Naive thymus-derived CD4-positive, alpha-beta T cell (primary cell): ENCODE data around the gene KDM4F. TPM values are rescaled to one million over a fixed set of nuclear protein-coding genes. Genes with fewer than 3 reads are reported as not detected.

Source experiments
- ATAC-seq: fragments of 150-1000 bp; cut with Tn5 transposase; 2 replicates; pipeline ENCODE4 v1.10.0; 2021; ENCODE audit warnings: mild to moderate bottlenecking, moderate library complexity
- CTCF ChIA-PET: fragments of 350-600 bp; sonication (Branson Sonifier 250); formaldehyde crosslinking; loops from one replicate; lab custom pipeline; 2021; ENCODE audit warnings: antibody characterized with exemption; lab: Charles Lee
- POLR2A ChIA-PET: fragments of 350-600 bp; sonication (Branson Sonifier 250); formaldehyde crosslinking; loops from one replicate; lab custom pipeline; 2021; ENCODE audit warnings: antibody characterized with exemption, inconsistent platforms; lab: Charles Lee
- DNase-seq, 9 donors: peaks; one replicate each; pipeline versions ENCODE4 v3.0.0 to v3.0.0-alpha.2; 2020 to 2022; ENCODE audit warnings: mixed read lengths in 1 of 9
- H3K27ac ChIP-seq: one replicate; pipeline ENCODE4 v1.7.0; 2013; ENCODE audit warnings: mild to moderate bottlenecking, low read depth, low read length, moderate library complexity
- H3K27me3 ChIP-seq, 2 donors: one replicate each; pipeline ENCODE4 v1.7.0; 2013; ENCODE audit warnings: low read length in 2 of 2, mild to moderate bottlenecking in 2 of 2, moderate library complexity in 2 of 2; ENCODE audit not compliant: control insufficient read depth in 2 of 2, insufficient read depth in 2 of 2
- H3K36me3 ChIP-seq, 3 experiments: 1 replicate in 2 of 3; 2 replicates in 1 of 3; pipeline ENCODE4 v1.7.0; 2013; ENCODE audit warnings: low read length in 3 of 3, mild to moderate bottlenecking in 3 of 3, moderate library complexity in 1 of 3; ENCODE audit not compliant: insufficient read depth in 3 of 3, control insufficient read depth in 2 of 3
- H3K4me1 ChIP-seq, 2 donors: one replicate each; pipeline ENCODE4 v1.7.0; 2013; ENCODE audit warnings: low read length in 2 of 2, mild to moderate bottlenecking in 2 of 2, moderate library complexity in 1 of 2; ENCODE audit not compliant: control insufficient read depth in 2 of 2, insufficient read depth in 2 of 2
- H3K4me3 ChIP-seq: 2 replicates; pipeline ENCODE4 v1.7.0; 2013; ENCODE audit warnings: mild to moderate bottlenecking, low read length
- H3K9me3 ChIP-seq, 3 experiments: 1 replicate in 2 of 3; 2 replicates in 1 of 3; pipeline ENCODE4 v1.7.0; 2013; ENCODE audit warnings: low read length in 3 of 3; ENCODE audit not compliant: control insufficient read depth in 2 of 3
- H3K27ac Mint-ChIP-seq, 9 donors: one replicate each; pipeline ENCODE4 v1.8.0; 2020 to 2022; ENCODE audit warnings: mixed read lengths in 9 of 9, mild to moderate bottlenecking in 8 of 9, moderate library complexity in 5 of 9, inconsistent platforms in 2 of 9
- H3K27me3 Mint-ChIP-seq, 5 donors: one replicate each; pipeline ENCODE4 v1.8.0; 2021 to 2022; ENCODE audit warnings: mixed read lengths in 5 of 5, mild to moderate bottlenecking in 1 of 5
- H3K36me3 Mint-ChIP-seq, 5 donors: one replicate each; pipeline ENCODE4 v1.8.0; 2020 to 2022; ENCODE audit warnings: mixed read lengths in 5 of 5, mild to moderate bottlenecking in 3 of 5, inconsistent platforms in 1 of 5
- H3K4me1 Mint-ChIP-seq, 7 donors: one replicate each; pipeline ENCODE4 v1.8.0; 2020 to 2022; ENCODE audit warnings: mixed read lengths in 7 of 7, mild to moderate bottlenecking in 3 of 7, inconsistent platforms in 1 of 7
- H3K4me3 Mint-ChIP-seq, 10 donors: one replicate each; pipeline ENCODE4 v1.8.0; 2020 to 2022; ENCODE audit warnings: mild to moderate bottlenecking in 10 of 10, mixed read lengths in 10 of 10, moderate library complexity in 6 of 10, inconsistent platforms in 2 of 10
- H3K9me3 Mint-ChIP-seq, 11 donors: one replicate each; pipeline ENCODE4 v1.8.0; 2020 to 2022; ENCODE audit warnings: mixed read lengths in 11 of 11, mild to moderate bottlenecking in 4 of 11, inconsistent platforms in 1 of 11, moderate library complexity in 1 of 11
- intact Hi-C, 2 donors: fragments of 100-400 bp; cut with micrococcal nuclease; formaldehyde crosslinking; loops; one replicate each; pipeline ENCODE4 v1.15.1; 2023
- polyA plus RNA-seq, 2 donors: library from polyadenylated mRNA; unstranded; fragments of 300-500 nt; fragmentation: Illumina TruSeq; gene quantifications; one replicate each; pipeline ENCODE4 v1.2.3, GENCODE V29; 2021
- total RNA-seq, 6 experiments: library from RNA in 5 of 6; stranded (reverse) in 5 of 6; gene quantifications; 1 replicate in 5 of 6; 2 replicates in 1 of 6; pipeline ENCODE4 v1.2.3 and lab custom pipeline; 2021 to 2026

KDM4F gene
- total and polyA plus RNA-seq, 7 experiments from 2014 or later = not detected

DNA sequence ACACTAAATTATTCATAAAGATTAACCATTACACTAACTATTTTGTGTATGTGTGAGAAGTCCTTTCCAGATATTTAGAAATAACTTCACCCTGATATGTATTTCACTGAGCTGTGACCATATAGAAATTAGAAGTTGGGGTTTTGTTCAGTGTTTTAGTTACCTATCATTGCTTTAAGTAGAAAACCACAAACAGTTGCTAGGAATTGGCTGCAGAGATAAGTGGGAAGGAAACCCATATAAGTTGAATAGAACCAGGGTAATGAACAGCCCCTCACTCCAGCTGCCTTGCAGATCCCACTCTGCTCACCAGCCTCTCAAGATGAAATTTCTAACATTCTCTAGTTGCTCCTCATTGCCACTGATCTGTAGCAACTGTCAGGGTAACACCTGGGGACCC lies 27.8 kb downstream of the KDM4F start:
- H3K36me3 Mint-ChIP-seq = peaks cover 0 to 6% (median 3%) of the 10 kb centered on the region in 5 donors
- CTCF ChIA-PET = interaction anchor here (0.8 kb wide), 1 partner anchor 12 kb away, joined by 3 read pairs; no protein-coding TSS in a partner anchor
- Histone ChIP-seq H3K27me3 (no peaks in the 10 kb centered on the region), H3K9me3 (no peaks in the 10 kb centered on the region), H3K27ac (no peak overlapping the region), H3K4me1 (peaks cover 0 to 7% of the 10 kb centered on the region in 2 donors), H3K36me3 (no peaks in the 10 kb centered on the region), H3K4me3 (no peak overlapping the region)
- intact Hi-C loops = no loop called here
- no peak overlapping the region for H3K4me3 Mint-ChIP-seq
- POLR2A ChIA-PET = interaction anchor here (13.4 kb wide), 1 partner anchor 14 kb away, joined by 285 read pairs; the partner anchor contains the start of gene ENDOD1
- DNase-seq (no peak), ATAC-seq (no peak)
- peaks cover 0 to 1% (median 0%) of the 10 kb centered on the region in 11 donors for H3K9me3 Mint-ChIP-seq
- H3K27me3 Mint-ChIP-seq = no peaks in the 10 kb centered on the region
- no peak overlapping the region for H3K27ac Mint-ChIP-seq
- H3K4me1 Mint-ChIP-seq = peaks cover 4 to 25% (median 7%) of the 10 kb centered on the region in 7 donors

- Mint-ChIP-seq H3K36me3 (no peaks in the 10 kb centered on the region), H3K9me3 (peaks cover 0 to 1% (median 0%) of the 10 kb centered on the region in 11 donors), H3K27ac (no peak overlapping the region), H3K4me3 (no peak overlapping the region), H3K27me3 (no peaks in the 10 kb centered on the region), H3K4me1 (peaks cover 0 to 29% (median 3%) of the 10 kb centered on the region in 7 donors)
- H3K27me3 ChIP-seq = no peaks in the 10 kb centered on the region
- intact Hi-C loops = no loop called here
- H3K27ac ChIP-seq = no peak overlapping the region
- no peak for DNase-seq
- no peak for ATAC-seq
- POLR2A ChIA-PET = interaction anchor here (3.8 kb wide), 1 partner anchor 11 kb away, joined by 19 read pairs; the partner anchor contains the start of gene ENDOD1
- no peaks in the 10 kb centered on the region for H3K9me3 ChIP-seq
- peaks cover 0 to 7% of the 10 kb centered on the region in 2 donors for H3K4me1 ChIP-seq
- no peaks in the 10 kb centered on the region for H3K36me3 ChIP-seq
- CTCF ChIA-PET = no interaction called here
- no peak overlapping the region for H3K4me3 ChIP-seq
These were observed 29.3 kb downstream of the KDM4F start for GRCh38 chr11:95078526-95078925.

GRCh38 chr11:95081010-95081409 lies 31.8 kb downstream of the KDM4F start:
- Mint-ChIP-seq H3K4me1 (peaks cover 0 to 45% (median 3%) of the 10 kb centered on the region in 7 donors), H3K36me3 (peaks cover 0 to under 1% (median 0%) of the 10 kb centered on the region in 5 donors), H3K27ac (no peak overlapping the region), H3K27me3 (no peaks in the 10 kb centered on the region), H3K9me3 (peaks cover 0 to 1% (median 0%) of the 10 kb centered on the region in 11 donors), H3K4me3 (no peak overlapping the region)
- Histone ChIP-seq H3K27ac (no peak overlapping the region), H3K9me3 (no peaks in the 10 kb centered on the region), H3K36me3 (no peaks in the 10 kb centered on the region), H3K27me3 (no peaks in the 10 kb centered on the region), H3K4me1 (peaks cover 0 to 7% of the 10 kb centered on the region in 2 donors), H3K4me3 (no peak overlapping the region)
- DNase-seq (no peak), ATAC-seq (no peak)
- ChIA-PET CTCF (interaction anchor here (1.4 kb wide), 1 partner anchor 12 kb away, joined by 6 read pairs; no protein-coding TSS in a partner anchor), POLR2A (interaction anchor here (0.8 to 3.8 kb wide), 4 partner anchors 9 to 18 kb away, joined by 3 to 19 read pairs (median 7); partner anchors contain the start of genes ENDOD1 and SRSF8)
- intact Hi-C loops = no loop called here

- no peak for ATAC-seq
- peaks cover 0 to 44% (median 3%) of the 10 kb centered on the region in 7 donors for H3K4me1 Mint-ChIP-seq
- Histone ChIP-seq H3K9me3 (no peaks in the 10 kb centered on the region), H3K4me1 (peaks cover 0 to 7% of the 10 kb centered on the region in 2 donors), H3K4me3 (no peak overlapping the region), H3K36me3 (no peaks in the 10 kb centered on the region), H3K27ac (no peak overlapping the region), H3K27me3 (no peaks in the 10 kb centered on the region)
- no peak overlapping the region for H3K27ac Mint-ChIP-seq
- peaks cover 0 to 4% (median 0%) of the 10 kb centered on the region in 5 donors for H3K36me3 Mint-ChIP-seq
- ChIA-PET CTCF (interaction anchor here (1.4 kb wide), 2 partner anchors 12 kb away, joined by 3 to 6 read pairs; no protein-coding TSS in a partner anchor), POLR2A (interaction anchor here (0.8 to 3.8 kb wide), 4 partner anchors 9 to 17 kb away, joined by 3 to 19 read pairs (median 7); partner anchors contain the start of genes ENDOD1 and SRSF8)
- intact Hi-C loops = no loop called here
- DNase-seq = no peak
- H3K9me3 Mint-ChIP-seq = peaks cover 0 to 1% (median 0%) of the 10 kb centered on the region in 11 donors
- H3K4me3 Mint-ChIP-seq = no peak overlapping the region
- H3K27me3 Mint-ChIP-seq = no peaks in the 10 kb centered on the region
These were observed 32.2 kb downstream of the KDM4F start for GRCh38 chr11:95081412-95081811.

DNA sequence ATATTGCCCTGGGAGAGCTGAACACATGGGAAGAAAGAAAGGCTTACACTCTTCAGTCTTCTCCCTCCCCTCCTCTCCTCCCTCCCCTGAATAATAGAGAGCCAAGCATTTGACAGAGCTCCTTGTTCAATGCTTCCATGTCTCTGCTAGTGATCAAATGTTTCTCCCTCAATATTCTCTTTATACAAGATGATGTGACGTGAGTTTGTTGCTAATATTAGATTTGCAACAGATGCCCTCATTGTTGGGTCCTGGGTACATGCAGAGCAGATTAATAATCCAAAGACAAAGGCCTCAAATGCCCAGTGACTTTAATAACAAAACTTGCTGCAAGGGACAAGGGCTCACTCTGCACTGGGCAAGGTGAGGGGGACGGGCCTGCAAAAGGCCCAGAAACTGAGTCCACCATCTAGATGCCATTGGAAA lies 33.4 kb downstream of the KDM4F start:
- DNase-seq = no peak
- Histone ChIP-seq H3K27me3 (no peaks in the 10 kb centered on the region), H3K4me1 (peaks cover 0 to 7% of the 10 kb centered on the region in 2 donors), H3K27ac (no peak overlapping the region), H3K4me3 (no peak overlapping the region), H3K9me3 (no peaks in the 10 kb centered on the region), H3K36me3 (no peaks in the 10 kb centered on the region)
- Mint-ChIP-seq H3K4me1 (peaks cover 0 to 38% (median 3%) of the 10 kb centered on the region in 7 donors), H3K9me3 (peaks cover 0 to 1% (median 0%) of the 10 kb centered on the region in 11 donors), H3K27ac (no peak overlapping the region), H3K36me3 (peaks cover 0 to 4% (median 0%) of the 10 kb centered on the region in 5 donors), H3K4me3 (no peak overlapping the region), H3K27me3 (no peaks in the 10 kb centered on the region)
- no peak for ATAC-seq
- ChIA-PET POLR2A (interaction anchor here (1.0 to 3.8 kb wide), 2 partner anchors 7 to 704 kb away, joined by 3 to 19 read pairs; partner anchors contain the start of gene ENDOD1), CTCF (interaction anchor here (0.5 to 1.4 kb wide), 3 partner anchors 11 to 18 kb away, joined by 3 to 4 read pairs (median 3); no protein-coding TSS in a partner anchor)
- intact Hi-C loops = no loop called here

DNA sequence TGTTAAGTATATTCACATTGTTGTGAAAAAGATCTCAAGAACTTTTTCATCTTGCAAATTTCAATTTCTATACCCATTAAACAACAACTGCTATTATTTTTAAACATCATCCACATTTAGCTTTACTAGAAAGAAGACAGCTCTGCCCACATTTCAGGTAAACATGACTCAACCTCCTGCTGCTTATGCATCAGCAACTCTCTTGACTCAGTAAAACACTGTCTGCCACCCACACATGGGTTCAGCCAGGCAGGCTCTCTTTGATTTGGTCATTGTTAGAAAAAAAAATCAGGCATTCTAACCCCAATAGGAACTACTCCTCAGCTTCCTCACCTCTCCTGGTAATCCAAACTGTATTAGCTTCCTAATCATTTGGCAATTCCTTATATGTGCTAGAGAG lies 35.3 kb downstream of the KDM4F start:
- H3K27ac Mint-ChIP-seq = no peak overlapping the region

More for the DNA sequence above, 35.3 kb downstream of the KDM4F start:
- H3K4me3 ChIP-seq = no peak overlapping the region
- Mint-ChIP-seq H3K9me3 (peaks cover 0 to 1% (median 0%) of the 10 kb centered on the region in 11 donors), H3K4me1 (peaks cover 6 to 47% (median 14%) of the 10 kb centered on the region in 7 donors), H3K4me3 (no peak overlapping the region), H3K27me3 (no peaks in the 10 kb centered on the region), H3K36me3 (peaks cover 0 to 4% (median 0%) of the 10 kb centered on the region in 5 donors)
- H3K27me3 ChIP-seq = no peaks in the 10 kb centered on the region
- no peaks in the 10 kb centered on the region for H3K36me3 ChIP-seq
- no peak overlapping the region for H3K27ac ChIP-seq
- DNase-seq = peak in 1 of 9 donors; percentile 57
- intact Hi-C loops = no loop called here
- H3K9me3 ChIP-seq = no peaks in the 10 kb centered on the region
- ChIA-PET POLR2A (interaction anchor here (0.8 to 1.7 kb wide), 5 partner anchors 12 to 20 kb away, joined by 3 to 5 read pairs (median 4); no protein-coding TSS in a partner anchor), CTCF (no interaction called here)
- peaks cover 9 to 14% of the 10 kb centered on the region in 2 donors for H3K4me1 ChIP-seq
- no peak for ATAC-seq
